ENCODE measurements around the gene TMEM208. TPM values are rescaled to one million over a fixed set of nuclear protein-coding genes. Genes with fewer than 3 reads are reported as not detected.

Gene TMEM208
- total RNA-seq, 2 experiments from 2014 or later, result 25.8 to 40.8 TPM

DNA sequence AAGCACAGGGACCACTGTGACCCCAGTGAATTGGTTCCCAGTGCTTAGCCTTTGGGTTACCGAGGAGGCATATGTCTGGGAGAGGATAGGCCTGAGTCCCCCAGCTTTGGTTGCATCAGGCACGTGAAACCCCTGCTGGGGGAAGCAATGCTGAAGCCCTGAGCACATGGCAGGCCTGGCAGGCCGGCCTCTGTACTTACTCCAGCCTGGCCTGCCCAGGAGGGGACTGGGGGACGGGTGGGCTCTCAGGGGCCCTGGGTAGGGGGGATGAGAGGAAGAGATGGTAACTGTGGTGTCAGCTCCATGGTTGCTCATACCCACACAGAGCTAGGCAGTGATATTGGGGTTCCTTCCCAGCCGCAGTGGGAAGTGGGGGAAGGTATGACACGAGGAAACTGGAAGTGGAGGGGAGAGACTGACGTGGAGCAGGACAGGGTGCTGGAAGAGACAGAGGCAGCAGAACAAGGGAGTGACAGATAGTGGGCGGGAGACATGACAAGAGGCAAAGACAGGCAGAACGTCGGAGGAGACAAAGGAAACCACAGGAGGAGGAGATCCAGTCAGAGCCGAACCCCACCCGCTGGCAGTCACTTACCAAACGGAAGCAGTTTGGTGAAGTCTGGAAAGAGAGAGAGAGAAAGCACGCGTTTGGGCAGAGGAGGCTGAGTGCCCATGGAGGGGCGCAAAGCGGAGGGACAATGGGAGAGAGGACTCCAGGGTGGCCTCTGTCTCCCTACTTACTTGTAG lies 9.1 kb downstream of the TMEM208 start:
- DNase-seq, result peak; percentile 62
- Mint-ChIP-seq H3K4me1 (peaks cover 11% of the 10 kb centered on the region), H3K9me3 (no peaks in the 10 kb centered on the region), H3K27me3 (no peaks in the 10 kb centered on the region), H3K27ac (peak overlapping the region; percentile 92), H3K36me3 (ENCODE audit: low read depth) (peaks cover 21% of the 10 kb centered on the region), H3K4me3 (peak overlapping the region; percentile 55)
- POLR2A ChIA-PET, result no interaction called here
- CTCF ChIA-PET, result interaction anchor here (0.8 to 2.2 kb wide), 4 partner anchors 8 to 50 kb away, joined by 3 to 8 read pairs (median 4); no protein-coding TSS in a partner anchor

GRCh38 chr16:67236563-67237395 lies 9.8 kb downstream of the TMEM208 start:
- CTCF ChIA-PET, result interaction anchor here (0.6 to 3.3 kb wide), 5 partner anchors 9 to 51 kb away, joined by 3 to 20 read pairs (median 4); partner anchors contain the start of genes FHOD1, SLC9A5 and TMEM208
- Mint-ChIP-seq H3K9me3 (no peaks in the 10 kb centered on the region), H3K27me3 (no peaks in the 10 kb centered on the region), H3K27ac (peak overlapping the region; percentile 92), H3K4me3 (peak overlapping the region; percentile 55), H3K36me3 (ENCODE audit: low read depth) (peaks cover 20% of the 10 kb centered on the region), H3K4me1 (peaks cover 15% of the 10 kb centered on the region)
- peak; percentile 76 for DNase-seq
- POLR2A ChIA-PET, result no interaction called here

GRCh38 chr16:67237396-67238277 lies 10.7 kb downstream of the TMEM208 start:
- H3K36me3 Mint-ChIP-seq (ENCODE audit: low read depth), result peaks cover 20% of the 10 kb centered on the region
- ChIA-PET POLR2A (no interaction called here), CTCF (interaction anchor here (0.6 to 3.3 kb wide), 3 partner anchors 10 to 20 kb away, joined by 3 to 20 read pairs (median 18); partner anchors contain the start of genes FHOD1, SLC9A5 and TMEM208)
- no peak for DNase-seq
- no peaks in the 10 kb centered on the region for H3K27me3 Mint-ChIP-seq
- H3K4me3 Mint-ChIP-seq, result no peak overlapping the region
- no peak overlapping the region for H3K27ac Mint-ChIP-seq
- no peaks in the 10 kb centered on the region for H3K9me3 Mint-ChIP-seq
- peaks cover 18% of the 10 kb centered on the region for H3K4me1 Mint-ChIP-seq

- H3K9me3 Mint-ChIP-seq, result no peaks in the 10 kb centered on the region
- POLR2A ChIA-PET, result no interaction called here
- DNase-seq, result no peak
- no peaks in the 10 kb centered on the region for H3K27me3 Mint-ChIP-seq
- peaks cover 19% of the 10 kb centered on the region for H3K4me1 Mint-ChIP-seq
- peaks cover 20% of the 10 kb centered on the region for H3K36me3 Mint-ChIP-seq (ENCODE audit: low read depth)
- no peak overlapping the region for H3K27ac Mint-ChIP-seq
- CTCF ChIA-PET, result interaction anchor here (0.7 to 3.3 kb wide), 4 partner anchors 10 to 81 kb away, joined by 3 to 20 read pairs (median 11); partner anchors contain the start of genes FHOD1, SLC9A5 and TMEM208
- no peak overlapping the region for H3K4me3 Mint-ChIP-seq
These were observed 11.3 kb downstream of the TMEM208 start for GRCh38 chr16:67238278-67238575.

DNA sequence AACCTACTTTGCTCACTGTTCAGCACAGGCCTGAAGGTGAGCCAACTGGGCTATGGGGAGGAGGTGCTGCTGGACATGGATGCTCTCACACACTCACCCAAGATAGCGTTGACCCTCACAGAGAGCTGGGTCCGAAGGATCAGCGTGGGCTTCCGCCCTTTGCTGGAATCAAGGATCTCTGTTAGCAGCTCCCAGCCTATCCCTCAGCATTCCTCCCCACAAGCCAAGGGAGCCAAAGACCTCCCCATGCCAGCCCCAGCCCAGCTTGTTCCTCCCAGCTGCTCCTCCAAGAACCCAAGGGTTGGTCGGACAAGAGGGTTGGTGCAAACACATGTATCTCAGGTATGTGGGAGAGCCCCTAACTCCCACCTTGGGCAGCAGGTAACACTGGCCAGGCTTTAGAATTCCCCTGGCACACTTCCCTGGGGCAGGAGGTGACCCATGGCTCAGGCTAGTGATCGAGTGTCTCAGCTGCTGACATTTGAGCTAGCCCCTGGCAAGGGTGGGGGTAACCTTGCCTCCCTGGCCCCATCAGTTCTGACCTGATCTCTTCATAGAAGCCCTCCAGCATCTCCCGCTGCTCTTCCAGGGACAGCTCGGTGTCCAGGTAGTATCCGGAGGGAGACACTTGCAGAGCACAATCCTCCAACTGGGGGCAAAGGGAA lies 12.0 kb downstream of the TMEM208 start:
- CTCF ChIA-PET, result interaction anchor here (0.5 to 3.3 kb wide), 7 partner anchors 9 to 103 kb away, joined by 3 to 20 read pairs (median 3); partner anchors contain the start of genes FHOD1, SLC9A5 and TMEM208

GRCh38 chr16:67240506-67240905 lies 13.6 kb downstream of the TMEM208 start:
- H3K4me1 Mint-ChIP-seq, result peaks cover 42% of the 10 kb centered on the region
- DNase-seq, result no peak
- no peak overlapping the region for H3K27ac Mint-ChIP-seq
- peaks cover 20% of the 10 kb centered on the region for H3K36me3 Mint-ChIP-seq (ENCODE audit: low read depth)
- no peak overlapping the region for H3K4me3 Mint-ChIP-seq
- no peaks in the 10 kb centered on the region for H3K27me3 Mint-ChIP-seq
- no peaks in the 10 kb centered on the region for H3K9me3 Mint-ChIP-seq
- ChIA-PET POLR2A (no interaction called here), CTCF (no interaction called here)

More for the DNA sequence above, 12.0 kb downstream of the TMEM208 start:
- H3K27me3 Mint-ChIP-seq, result no peaks in the 10 kb centered on the region
- H3K4me3 Mint-ChIP-seq, result no peak overlapping the region
- POLR2A ChIA-PET, result no interaction called here
- DNase-seq, result no peak
- H3K4me1 Mint-ChIP-seq, result peaks cover 26% of the 10 kb centered on the region
- H3K9me3 Mint-ChIP-seq, result no peaks in the 10 kb centered on the region
- no peak overlapping the region for H3K27ac Mint-ChIP-seq
- H3K36me3 Mint-ChIP-seq (ENCODE audit: low read depth), result peaks cover 20% of the 10 kb centered on the region

- POLR2A ChIA-PET, result no interaction called here
- DNase-seq, result no peak
- H3K27ac Mint-ChIP-seq, result peak overlapping the region; percentile 28
- no peak overlapping the region for H3K4me3 Mint-ChIP-seq
- CTCF ChIA-PET, result interaction anchor here (0.6 to 1.3 kb wide), 3 partner anchors 8 to 186 kb away, joined by 3 to 6 read pairs (median 4); partner anchors contain the start of gene TMEM208
- H3K27me3 Mint-ChIP-seq, result no peaks in the 10 kb centered on the region
- H3K36me3 Mint-ChIP-seq (ENCODE audit: low read depth), result peaks cover 16% of the 10 kb centered on the region
- no peaks in the 10 kb centered on the region for H3K9me3 Mint-ChIP-seq
- peaks cover 40% of the 10 kb centered on the region for H3K4me1 Mint-ChIP-seq
These were observed 14.3 kb downstream of the TMEM208 start for GRCh38 chr16:67241008-67241900.

- H3K27ac Mint-ChIP-seq, result no peak overlapping the region
- no peak overlapping the region for H3K4me3 Mint-ChIP-seq
- peaks cover 38% of the 10 kb centered on the region for H3K4me1 Mint-ChIP-seq
- POLR2A ChIA-PET, result no interaction called here
- DNase-seq, result no peak
- no peaks in the 10 kb centered on the region for H3K27me3 Mint-ChIP-seq
- no peaks in the 10 kb centered on the region for H3K9me3 Mint-ChIP-seq
- H3K36me3 Mint-ChIP-seq (ENCODE audit: low read depth), result peaks cover 10% of the 10 kb centered on the region
- CTCF ChIA-PET, result interaction anchor here (1.3 kb wide), 1 partner anchor 15 kb away, joined by 6 read pairs; the partner anchor contains the start of gene TMEM208
These were observed 15.3 kb downstream of the TMEM208 start for GRCh38 chr16:67242138-67242730.

DNA sequence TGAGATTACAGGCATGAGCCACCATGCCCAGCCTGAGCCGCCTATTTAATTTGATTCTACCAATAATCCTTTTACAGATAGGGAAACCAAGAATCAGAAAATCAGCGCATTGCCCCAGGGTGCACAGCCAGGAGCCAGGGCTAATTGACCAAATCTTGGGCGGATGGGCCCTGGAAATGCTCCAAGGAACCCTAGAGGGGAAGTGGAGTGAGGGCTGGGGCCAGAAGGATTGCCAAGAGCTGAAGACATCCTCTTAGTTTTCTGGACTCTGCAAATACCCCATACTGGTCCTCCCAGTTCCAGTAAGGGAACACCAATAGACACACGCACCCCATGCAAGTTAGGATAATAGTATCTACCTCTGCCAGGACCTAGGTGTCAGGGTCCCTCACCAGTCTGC lies 16.6 kb downstream of the TMEM208 start:
- POLR2A ChIA-PET, result interaction anchor here (1.7 kb wide), 1 partner anchor 17 kb away, joined by 7 read pairs; the partner anchor contains the start of gene TMEM208
- CTCF ChIA-PET, result interaction anchor here (1.0 to 1.6 kb wide), 7 partner anchors 9 to 290 kb away, joined by 3 to 8 read pairs (median 4); partner anchors contain the start of gene ATP6V0D1

GRCh38 chr16:67244387-67245185 lies 17.7 kb downstream of the TMEM208 start:
- POLR2A ChIA-PET, result interaction anchor here (0.6 to 1.7 kb wide), 4 partner anchors 13 to 330 kb away, joined by 3 to 7 read pairs (median 4); partner anchors contain the start of gene TMEM208
- Mint-ChIP-seq H3K36me3 (ENCODE audit: low read depth) (peaks cover 1% of the 10 kb centered on the region), H3K27ac (peak overlapping the region; percentile 88), H3K4me1 (peaks cover 48% of the 10 kb centered on the region), H3K4me3 (peak overlapping the region; percentile 91), H3K9me3 (no peaks in the 10 kb centered on the region), H3K27me3 (peaks cover 9% of the 10 kb centered on the region)
- CTCF ChIA-PET, result interaction anchor here (0.7 to 4.6 kb wide), 18 partner anchors 8 to 276 kb away, joined by 3 to 24 read pairs (median 3); partner anchors contain the start of genes ATP6V0D1 and TMEM208
- DNase-seq, result peak; percentile 81

More for the DNA sequence above, 16.6 kb downstream of the TMEM208 start:
- Mint-ChIP-seq H3K4me3 (no peak overlapping the region), H3K27ac (no peak overlapping the region), H3K9me3 (no peaks in the 10 kb centered on the region), H3K27me3 (peaks cover 2% of the 10 kb centered on the region), H3K4me1 (peaks cover 41% of the 10 kb centered on the region), H3K36me3 (ENCODE audit: low read depth) (peaks cover 2% of the 10 kb centered on the region)
- DNase-seq, result no peak
